NCI-H1436 (cell line): ENCODE measurements around the gene SLC35D2.

Experiments used
- DNase-seq: peaks from one replicate; lab custom pipeline; 2025; lab: John Stamatoyannopoulos, UW

Gene SLC35D2

DNA sequence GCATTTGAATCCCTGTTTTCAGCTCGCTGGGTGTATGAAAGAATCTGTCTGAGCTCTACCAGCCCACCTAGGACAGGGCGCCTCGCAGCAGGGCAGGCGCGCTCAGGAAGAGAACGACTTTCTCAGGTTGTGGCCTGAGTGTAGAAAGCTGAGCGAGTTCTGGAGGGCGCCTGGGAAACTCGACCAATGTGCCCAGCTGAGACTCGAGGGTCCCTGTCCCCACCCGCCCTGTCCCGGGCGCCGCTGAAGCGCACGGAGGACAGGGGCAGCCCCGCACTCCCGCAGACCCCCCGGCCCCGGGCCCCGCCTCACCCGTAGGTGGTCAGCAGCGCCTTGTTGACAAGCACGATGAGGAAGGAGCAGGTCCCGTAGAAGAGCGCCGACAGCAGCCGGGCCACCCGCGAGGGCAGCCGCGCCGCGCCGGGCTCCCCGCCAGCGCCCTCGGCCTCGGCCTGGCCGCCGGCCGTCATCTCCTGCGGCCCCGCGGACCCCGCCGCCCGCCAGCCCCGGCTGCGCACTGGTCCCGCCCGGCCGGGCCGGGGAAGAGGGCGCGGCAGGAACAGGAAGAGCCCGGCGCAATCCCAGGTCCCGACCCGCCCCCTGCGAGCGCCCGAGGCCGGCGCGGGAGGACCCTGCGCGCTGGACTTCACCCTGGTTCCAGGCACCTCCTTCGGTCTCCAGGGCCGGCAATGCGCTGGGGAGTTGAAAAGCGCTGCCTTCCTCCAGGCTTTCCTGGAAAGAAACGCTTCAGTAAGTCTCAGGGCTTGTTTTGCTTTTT is at the start of gene SLC35D2:
Gene SLC35D2, minus strand, starts transcription at position 547 of the 778 bp plus-strand sequence. Its CDS starts 77 bp downstream, at position 470.
- no peak for DNase-seq

DNA sequence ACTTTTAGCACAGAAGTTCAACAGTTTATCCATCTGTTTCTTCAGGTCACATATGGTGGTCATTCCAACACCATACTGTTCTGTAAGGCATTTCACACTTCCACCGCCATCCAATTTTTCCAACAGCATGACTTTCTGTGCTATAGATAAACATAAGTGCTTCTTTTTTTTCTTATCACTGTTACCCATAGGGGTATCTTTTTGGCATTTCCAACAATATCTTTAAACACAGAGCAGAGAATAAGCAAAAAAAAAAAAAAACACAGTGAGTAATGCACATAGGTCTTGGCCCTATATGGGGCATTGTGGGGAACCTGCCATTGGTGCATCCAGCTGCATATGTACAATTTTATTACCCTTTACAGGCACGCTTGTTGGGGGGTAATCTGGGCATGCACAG is 46.9 kb upstream of the SLC35D2 start:
- DNase-seq, result no peak

DNA sequence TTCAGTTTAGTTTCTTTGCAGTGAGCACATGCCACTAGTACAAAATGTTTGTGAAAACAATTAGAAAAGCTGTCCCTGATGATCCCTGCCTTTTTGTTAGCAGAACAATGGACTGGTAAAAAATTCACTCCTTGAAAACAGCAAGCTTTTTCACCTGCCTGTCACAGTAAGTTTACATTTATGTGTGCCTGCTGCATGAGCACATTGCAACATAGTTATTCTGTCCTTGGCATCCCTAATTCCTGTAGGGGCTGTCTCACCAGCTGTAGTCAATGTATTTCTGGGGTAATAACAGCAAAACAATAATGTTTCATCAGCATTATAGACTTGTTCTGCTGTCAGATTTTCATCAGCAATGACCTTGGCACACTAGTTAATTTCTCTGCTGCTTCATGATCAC is 46.2 kb upstream of the SLC35D2 start:
- DNase-seq, result no peak

DNA sequence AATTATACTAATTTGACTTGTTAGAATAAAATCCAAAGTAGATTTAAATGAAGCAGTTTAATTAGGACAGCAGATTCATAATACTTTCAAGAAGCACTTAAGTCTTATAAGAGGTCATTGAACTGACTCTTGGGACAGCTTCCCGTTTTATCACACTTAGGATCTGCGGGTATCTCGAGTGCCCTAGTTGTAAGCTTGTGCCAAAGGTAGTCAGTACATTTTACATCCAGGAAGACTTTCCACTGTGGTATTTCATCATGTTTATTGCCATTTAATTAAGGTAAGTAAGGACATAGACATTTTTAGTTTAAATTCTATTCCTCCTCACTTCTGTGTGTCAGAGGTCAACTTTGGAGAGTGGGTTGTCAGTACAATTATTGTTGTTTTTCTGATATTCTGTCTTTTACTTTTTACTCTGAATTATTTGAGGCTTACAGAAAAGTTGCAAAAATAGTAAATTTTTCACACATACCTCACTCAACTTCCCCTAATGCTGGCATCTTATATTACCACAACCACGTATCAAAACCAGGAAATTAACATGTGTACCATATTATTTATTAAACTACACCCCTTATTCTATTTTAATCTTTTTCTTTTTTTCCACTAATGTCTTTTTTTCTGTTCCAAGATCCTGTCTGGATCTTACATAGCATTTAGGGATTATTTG is 42.1 kb upstream of the SLC35D2 start:
- no peak for DNase-seq

DNA sequence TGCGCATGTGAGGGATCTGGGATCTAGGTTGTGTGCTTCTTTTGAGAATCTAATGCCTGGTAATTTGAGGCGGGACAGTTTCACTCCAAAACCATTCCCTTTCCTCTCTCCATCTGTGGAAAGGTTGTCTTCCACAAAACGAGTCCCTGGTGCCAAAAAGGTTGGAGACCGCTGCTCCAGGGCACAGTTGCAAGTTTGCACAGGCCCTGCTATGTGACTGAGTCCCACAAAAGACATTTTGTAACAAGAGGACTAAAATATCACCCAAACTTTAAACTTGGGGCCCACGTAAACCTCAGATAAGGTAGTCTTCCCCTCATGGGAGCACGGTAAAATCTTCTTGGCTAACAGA is 40.5 kb upstream of the SLC35D2 start:
- no peak for DNase-seq

DNA sequence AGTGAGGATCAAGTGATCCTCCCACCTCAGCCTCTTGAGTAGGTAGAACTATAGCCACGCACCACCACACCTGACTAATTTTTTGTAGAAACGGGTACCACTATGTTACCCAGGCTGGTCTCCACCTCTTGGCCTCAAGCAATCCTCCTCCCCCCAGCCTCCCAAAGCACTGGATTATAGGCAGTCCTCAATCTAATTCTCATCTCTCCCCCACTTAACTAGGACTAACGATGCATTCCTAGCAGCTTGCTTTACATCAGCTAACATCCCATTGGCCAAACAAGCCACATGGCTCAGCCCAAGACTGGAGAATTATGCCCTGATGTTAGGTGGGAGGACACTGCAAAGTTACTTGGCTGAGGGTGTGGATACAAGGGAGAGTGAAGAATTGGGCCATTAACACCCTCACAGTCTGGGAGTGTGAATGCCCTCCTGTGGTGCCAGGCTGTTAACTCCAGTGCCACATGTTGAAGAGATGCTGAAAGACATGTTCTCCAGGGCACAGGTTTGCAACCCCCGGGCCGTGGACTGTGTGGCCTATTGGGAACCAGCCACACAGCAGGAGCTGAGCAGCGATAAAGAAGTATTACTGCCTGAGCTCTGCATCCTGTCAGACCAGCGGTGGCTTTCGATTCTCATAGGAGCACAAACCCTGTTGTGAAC is 39.9 kb upstream of the SLC35D2 start:
- no peak for DNase-seq

DNA sequence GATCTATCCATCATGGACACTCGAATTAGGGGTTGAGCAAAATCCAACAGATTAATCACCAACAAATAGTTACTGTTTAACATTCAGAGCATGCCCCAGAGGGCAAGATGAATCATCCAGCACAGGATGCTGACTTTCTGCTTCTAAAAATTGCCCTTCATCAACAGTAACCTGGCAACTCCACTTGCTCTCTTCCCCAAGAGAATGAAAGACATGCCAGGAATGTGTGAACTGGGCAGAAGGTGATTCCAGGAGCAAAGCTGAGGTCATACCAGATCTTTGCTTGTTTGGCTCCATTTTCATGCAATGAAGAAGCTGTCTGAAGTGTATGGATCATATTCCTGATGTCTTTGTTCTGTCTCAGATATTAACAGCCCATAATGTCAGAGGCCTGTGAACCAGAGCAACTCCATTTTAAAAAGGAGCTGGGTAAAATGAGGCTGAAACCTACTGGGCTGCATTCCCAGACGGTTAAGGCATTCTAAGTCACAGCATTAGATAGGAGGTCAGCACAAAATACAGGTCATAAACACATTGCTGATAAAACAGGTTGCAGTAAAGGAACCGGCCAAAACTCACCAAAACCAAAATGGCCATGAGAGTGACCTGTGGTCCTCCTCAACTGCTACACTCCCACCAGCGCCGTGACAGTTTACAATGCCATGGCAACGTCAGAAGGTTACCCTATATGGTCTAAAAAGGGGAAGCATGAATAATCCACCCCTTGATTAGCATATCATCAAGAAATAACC is 37.1 kb upstream of the SLC35D2 start:
- peak; percentile 12 for DNase-seq

DNA sequence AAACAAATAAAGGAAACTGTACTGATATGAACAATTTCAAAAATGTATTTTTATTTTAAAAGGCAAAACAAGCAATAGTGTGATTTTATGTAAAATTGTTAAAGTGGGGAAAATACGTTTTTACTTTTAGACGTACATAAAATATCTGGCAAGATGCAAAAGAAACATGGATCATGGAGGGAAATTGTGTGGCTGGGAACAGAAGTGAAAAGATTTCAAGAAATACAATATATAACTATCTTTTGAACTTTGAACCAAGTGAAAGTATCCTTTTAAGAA is 36.1 kb upstream of the SLC35D2 start:
- no peak for DNase-seq

DNA sequence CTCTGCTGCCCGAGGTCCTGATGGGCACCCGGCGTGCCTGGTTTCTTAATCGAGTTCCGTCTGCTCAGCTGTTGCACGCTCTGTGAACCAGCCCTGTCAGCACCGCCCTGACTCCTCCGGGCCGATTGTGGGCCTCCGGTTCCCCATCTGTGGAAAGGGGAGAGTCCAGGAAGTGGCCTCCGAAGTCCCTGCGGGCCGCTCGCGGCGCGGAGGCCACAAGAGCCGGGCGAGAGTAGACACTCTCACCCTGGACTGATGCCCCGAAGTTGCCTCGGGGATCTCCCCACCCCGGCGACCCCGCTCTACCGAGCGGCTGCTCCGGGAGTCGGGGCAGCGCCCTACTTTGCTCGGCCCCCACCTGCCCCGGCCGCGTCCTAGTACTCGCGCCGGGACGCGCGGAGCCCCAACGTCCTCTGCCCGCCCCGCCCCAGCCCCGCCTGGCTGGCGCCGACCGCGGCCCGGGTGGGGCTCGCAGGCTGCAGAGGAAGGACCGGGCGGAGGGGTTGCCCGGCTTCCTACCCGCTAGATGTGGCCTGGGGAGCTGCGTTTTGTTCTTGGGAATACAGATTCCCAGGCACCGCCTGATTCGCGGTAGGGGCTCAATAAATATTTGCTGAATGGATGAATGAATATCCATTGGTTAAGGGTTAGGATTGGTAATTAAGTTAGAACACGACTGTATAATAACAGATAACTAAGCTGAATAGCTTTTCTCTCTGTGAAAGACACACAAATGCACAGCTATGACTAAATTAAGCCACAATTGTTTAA is 35.6 kb upstream of the SLC35D2 start:
- DNase-seq, result peak; percentile 61

DNA sequence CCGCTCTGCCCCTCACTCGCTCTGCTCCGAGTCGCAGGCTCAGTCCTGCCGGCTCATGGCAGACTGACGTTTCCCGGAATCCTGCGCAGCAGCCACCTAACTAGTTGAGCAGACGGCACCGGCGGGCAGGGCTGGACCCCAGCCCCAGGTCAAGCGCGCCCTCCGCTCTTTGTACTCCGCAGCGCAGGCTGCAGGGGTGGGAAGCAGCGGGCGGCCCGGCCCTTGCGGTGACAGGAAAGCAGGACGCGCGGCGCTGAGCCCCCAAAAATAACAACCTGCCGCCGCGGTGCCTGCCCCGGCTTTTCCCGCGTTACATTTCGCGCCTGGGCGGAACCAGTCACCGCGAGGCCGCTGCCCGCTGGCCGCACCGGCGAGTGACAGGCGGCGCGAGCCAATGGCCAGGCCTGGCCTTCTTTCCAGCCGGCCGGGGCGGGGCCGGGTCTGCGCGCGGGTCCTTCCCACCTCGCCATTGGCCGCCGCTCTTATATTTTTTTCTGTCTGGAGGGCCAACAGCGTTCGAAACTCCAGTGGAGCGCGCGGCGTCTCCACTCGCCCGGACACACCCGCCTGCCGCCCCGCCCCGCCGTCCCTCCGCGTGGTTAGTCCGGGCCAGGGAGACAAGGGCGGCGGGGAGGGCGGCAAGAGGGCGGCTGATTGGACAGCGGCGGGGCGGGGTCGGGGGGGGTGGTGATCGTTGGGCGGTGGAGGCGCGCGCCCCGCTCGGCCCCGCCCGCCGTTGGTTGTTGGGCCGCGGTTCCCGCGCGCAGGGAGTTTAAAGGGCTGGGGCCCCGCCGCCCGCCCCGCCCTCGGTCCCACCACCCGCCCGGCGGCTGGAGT is 34.8 kb upstream of the SLC35D2 start, which contains the start of gene ZNF367:
Gene ZNF367, minus strand, starts transcription at position 288 of the 837 bp plus-strand sequence. CDS start 338 bp downstream, outside the sequence.
- peak; percentile 95 for DNase-seq

DNA sequence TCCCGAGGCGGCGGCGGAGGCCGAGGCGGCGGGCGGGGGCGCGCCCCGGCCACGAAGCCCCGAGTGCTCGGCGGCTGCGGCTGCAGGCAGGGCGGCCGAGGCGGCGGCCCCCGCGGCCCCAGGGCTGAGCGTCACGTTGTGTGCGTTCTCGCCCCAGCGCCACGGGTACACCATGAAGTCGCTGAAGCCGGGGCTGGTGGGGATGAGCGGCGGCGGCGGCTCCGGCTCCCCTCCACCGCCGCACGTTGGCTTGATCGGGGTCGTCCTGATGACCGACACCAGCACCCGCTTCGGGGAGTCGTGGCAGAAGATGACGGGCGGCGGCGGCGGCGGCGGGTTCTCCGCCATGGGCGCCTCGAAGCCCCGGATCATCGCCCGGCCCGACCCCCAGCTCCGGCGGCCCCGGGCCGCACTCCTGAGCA is 34.2 kb upstream of the SLC35D2 start:
- no peak for DNase-seq

DNA sequence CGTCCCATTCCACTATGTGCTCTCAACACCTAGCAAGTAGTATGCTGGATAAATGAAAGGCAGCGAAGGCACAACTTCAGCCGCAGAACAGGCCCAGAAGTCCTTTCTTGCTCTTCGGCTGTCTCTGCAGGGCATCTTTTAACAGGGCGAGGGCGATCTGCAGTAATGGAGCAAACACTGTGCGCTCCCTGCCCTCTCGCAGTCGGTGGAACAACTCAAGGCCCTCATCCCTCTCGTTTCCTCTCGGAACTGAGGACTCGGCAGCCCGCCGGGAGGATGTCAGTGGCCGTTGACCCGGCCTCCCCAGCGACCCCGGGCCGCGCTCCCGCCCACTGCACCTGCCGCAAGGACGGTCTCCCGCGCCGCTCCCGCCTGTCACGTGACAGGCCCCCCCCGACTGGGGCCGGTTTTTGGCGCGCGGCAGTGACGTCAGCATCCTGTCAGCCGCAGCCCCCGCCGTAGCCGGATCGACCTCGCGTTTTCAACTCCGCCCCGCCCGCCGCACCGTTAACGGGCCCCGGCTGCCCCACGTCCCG is 33.6 kb upstream of the SLC35D2 start:
- DNase-seq, result peak; percentile 83

DNA sequence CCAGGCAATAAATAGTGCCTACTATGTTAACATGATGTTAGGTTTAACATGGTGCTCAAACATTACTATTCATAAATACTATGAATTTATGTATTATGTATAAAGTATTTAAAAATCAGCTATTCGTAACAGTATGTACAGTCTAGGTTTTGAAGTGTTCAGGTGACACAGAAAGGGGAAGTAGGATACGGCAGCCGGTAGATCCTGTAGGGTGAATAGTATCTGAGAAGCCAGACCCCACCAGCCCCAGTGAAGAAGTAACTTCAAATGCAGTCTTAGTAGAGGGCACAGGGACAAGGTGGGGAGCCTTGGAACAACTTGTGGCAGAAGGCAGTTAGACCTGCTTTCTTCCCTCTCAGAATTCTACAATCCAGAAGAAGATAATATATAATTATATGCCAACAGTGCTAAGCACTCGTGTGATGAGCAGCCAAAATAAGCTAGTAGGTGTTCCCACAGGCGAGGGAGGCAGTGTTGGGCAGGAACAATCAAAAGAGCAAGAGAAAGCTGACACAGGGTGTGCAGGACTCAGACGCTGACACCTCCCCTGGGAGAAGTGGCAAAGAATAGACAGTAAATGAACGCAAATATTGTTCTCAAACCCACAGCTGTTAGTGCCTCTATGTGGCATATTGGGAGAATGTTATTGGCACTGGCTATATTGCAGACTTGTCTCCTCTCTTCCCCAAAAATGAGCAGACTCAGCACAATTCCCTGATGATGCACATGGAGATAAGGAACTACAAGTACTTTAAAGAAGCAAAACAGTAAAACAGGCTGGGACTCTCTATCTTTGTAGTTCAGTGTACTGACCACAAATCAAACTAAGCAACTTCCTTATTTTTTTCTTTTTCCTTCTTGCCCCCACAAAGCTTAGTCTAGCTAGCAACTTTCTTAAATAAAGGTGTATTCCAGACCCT is 30.1 kb upstream of the SLC35D2 start:
- DNase-seq, result peak; percentile 71

DNA sequence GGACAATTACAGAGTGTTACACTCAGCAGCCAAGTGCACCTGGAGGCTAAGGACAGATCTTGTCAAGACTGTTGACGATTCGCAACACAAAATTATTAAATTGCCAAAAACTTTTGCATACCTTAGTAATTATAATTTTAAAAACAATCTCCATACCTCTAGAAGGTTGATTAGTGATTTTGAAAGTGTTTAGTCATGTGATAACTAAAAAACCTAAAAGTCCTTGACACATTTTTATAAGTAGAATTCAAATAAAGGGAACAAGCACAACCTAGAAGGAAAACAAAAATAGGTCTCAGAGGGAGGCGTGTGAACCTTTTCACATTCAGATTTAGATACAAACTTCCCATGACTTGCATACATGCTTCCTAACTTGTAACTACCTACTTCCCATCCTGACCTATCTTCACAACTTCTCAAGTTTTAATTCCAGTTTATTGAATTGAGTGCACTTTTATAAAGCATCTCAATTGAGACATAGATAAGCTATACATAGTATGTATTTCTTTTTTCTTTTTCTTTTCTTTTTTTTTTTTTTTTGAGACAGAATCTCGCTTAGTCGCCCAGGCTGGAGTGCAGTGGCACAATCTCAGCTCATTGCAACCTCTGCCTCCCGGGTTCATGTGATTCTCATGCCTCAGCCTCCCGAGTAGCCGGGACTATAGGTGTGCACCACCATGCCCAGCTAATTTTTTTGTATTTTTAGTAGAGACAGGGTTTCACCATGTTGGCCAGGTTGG is 28.8 kb upstream of the SLC35D2 start:
- DNase-seq, result no peak

DNA sequence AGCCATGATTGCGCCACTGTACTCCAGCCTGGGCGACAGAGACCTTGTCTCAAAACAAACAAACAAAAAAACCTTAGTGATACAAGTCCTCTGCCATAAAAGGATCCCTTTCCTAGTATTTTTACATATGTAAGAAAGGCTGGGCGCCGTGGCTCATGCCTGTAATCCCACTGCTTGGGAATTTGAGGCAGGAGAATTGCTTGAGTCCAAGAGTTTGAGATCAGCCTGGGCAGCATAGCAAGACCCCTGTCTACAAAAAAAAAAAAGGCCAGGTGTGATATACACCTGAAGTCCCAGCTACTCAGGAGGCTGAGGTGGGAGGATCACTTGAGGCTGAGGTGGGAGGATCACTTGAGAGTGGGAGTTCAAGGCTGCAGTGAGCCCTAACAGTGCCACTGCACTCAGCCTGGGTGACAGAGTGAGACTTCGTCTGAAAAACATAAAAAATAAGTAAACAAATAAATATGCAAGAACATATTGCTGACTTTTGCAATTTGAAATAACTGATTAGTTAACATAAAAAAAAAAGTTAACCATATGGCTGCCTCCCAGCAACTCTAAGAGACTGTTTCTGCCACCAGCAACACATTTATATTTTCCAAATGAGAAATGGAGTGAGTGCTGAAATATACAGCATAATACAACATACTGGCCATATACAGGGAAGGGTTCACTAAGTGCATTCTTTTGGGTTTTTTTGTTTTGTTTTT is 27.8 kb upstream of the SLC35D2 start:
- no peak for DNase-seq

DNA sequence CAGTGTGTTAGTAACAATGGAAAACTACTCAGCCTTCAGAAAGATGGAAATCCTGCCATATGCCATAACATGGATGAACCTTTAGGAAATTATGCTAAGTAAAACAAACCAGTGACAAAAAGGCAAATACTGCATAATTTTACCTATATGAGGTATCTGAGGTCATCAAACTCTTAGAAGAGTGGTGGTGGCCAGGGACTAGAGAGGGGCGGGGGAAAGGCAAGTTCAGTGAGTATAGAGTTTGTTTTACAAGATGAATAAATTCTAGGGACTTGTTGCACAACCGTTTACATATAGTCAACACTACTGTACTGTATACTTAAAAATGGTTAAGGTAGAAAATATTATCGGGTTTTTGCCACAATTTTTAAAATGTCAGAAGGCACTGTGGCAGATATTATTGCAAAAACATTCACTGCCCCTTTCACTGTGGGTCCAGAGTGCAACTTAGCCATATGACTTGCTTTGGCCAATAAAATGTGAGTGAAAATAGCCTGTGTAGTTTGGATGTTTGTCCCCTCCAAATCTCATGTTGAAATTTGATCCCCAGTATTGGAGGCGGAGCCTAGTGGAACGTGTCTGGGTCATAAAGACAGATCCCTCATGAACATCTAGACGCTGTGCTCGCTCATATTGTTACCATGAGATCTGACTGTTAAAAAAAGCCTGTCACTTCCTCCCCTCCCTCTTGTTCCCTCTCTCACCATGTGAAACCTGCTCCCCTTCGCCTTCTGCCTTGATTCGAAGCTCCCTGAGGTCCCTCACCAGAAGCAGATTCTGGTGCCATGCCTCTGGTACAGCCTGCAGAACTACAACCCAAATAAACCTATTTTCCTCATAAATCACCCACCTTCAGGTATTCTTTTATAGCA is 25.1 kb upstream of the SLC35D2 start:
- DNase-seq, result no peak
